HG03354 (cell line): ENCODE results near the gene GABBR1.

Experiments used
- ATAC-seq: cut with Tn5 transposase; IDR thresholded peaks from one replicate; pipeline ENCODE4 v1.9.1; 2021; ENCODE audit warnings: mild to moderate bottlenecking; ENCODE audit not compliant: unreplicated experiment, poor library complexity, severe bottlenecking

GABBR1 gene

DNA sequence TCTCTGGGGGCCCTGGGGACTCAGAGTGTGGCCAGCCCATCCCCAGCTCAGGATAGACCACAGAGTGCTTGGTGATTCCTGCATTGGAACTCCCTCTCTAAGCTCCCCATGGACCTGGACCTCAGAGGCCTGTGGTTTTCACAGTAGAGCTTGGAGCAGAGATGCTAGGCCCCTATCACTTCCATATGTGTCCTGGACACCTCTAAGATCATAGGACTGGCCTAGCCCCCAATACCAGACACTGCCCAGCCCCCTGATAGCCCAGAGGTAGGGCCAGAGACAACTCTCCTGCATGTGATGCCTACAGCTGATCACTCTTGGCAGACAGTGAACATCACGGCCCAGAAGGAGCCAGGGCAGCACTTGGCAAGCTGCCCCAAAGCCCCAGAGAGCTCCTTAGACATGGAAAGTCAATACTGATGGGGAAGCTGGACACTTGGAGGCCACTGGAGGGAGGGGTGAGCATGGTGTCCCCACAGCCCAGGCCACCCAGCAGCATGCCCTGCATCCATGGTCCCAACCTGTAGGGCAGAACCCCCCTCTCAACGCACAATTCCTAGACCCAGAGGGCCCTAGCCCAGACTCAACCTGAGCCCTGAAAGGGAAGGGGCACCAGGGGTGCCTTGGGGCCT lies 100.5 kb downstream of the GABBR1 start:
- no peak for ATAC-seq

DNA sequence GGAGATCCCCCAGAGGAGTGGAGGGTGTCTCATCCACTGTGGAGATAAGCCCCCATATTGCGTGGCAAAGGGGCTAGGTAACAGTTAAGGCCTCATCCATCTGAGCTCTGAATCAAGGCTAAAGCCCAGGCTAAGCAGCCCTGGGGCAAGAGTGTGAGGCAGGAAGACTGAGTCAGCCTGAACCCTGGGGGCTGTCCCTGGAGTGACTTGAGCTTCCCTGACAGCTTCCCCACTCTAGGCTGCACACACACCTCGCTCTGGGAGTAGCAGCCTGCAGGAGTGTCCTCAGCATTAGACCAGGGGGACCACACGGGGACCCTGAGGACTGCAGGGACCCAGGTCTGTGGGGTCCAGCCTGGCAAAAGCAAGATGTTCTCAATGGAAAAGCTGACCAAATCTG lies 101.3 kb downstream of the GABBR1 start:
- ATAC-seq, result no peak

DNA sequence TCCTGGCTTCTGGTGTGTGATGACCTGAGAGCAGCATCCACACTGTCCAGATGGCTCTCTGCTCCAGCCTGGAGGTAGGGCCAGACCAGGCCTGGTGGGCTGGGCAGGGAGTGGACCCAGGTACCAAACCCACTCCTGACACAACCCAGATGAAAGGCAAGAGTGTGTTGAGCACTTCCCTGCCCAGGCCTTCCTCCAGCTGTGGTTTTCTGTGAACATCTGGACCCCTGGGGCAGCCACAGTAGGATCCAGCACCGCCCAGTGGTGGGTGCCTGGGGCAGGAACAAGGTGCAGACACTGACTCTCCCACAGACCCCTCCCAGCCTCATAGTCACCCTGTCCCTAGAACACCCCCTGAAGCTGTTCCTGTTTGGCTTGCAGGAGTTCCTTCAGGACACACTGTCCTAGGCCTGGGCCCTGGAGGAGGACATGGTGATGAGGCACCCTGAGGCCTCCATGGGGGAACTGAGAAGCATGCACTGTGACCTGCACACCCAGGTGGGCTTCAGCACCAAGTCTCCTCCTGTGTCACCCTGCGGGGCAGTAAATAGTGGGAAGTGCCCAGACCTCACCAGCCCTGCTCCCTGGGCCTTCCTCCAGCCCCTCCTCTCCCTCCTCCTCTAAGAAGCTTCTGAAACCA lies 102.2 kb downstream of the GABBR1 start:
- no peak for ATAC-seq

DNA sequence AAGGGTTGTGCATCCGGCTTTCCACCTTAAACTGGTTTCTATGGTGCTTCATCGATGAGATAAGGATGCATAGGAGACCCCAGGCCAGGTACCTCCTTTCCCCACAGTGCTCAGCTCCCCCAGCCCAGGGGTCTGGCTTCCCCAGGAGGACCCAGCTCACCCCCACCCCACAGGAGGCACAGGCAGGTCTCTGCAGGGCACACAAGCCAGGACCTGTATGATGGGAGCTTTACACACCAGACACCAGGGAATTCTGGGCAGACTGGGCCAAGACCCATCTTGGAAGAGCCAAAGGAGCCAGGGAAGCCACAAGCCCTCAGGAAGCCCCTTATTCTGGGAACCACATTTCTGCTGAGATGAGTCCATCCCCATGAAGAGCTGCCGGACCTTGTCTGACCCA lies 103.0 kb downstream of the GABBR1 start:
- no peak for ATAC-seq

DNA sequence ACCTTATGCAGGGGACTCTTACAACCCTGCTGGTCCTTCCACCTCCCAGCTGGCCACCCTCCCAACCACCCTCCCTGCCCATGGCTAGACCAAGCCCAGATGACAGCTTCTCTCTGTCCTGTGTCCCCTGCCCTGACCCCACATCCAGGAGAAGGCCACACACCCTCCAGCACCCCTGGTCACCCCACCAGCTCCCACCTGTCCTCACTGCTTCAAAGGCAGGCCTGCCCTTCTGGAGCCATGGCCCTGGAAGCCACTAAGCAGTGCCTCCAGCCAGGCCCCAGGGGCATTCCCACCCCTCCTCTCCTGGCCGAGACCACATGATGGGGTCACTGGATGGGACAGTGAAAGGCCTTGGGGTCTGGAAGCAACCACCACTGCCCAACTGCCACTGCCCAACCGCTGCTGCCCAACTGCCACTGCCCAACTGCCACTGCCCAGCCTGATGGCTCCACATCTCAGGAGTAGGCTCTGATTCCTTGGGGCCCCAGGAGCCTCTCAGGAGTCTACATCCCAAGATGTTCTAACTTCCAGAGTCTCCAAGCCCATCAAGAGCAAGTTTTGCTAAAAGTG lies 103.9 kb downstream of the GABBR1 start:
- no peak for ATAC-seq

GRCh38 chr6:29528300-29528931 lies 104.6 kb downstream of the GABBR1 start:
- no peak for ATAC-seq

DNA sequence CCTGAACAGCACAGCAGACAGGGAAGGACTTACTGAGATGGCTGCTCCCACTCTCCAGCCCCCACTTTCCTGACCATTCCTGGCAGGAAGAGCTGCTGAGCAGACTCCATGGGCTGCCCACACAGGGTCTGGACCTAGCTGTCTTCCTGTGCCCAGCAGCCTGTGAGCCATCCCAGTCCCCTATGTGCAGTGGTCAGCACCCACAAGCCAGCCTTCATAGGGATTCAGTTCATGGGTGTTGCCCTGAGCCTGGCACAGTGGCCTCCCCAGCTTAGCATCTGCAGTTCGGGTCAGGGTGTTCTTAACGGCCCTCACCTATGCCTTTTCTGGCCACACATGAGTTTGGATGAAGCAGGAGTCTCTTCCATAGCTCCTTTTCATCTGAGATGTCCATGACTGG lies 105.4 kb downstream of the GABBR1 start:
- ATAC-seq, result no peak

- no peak for ATAC-seq
Observed at GRCh38 chr6:29527126-29527525, 105.9 kb downstream of the GABBR1 start.

DNA sequence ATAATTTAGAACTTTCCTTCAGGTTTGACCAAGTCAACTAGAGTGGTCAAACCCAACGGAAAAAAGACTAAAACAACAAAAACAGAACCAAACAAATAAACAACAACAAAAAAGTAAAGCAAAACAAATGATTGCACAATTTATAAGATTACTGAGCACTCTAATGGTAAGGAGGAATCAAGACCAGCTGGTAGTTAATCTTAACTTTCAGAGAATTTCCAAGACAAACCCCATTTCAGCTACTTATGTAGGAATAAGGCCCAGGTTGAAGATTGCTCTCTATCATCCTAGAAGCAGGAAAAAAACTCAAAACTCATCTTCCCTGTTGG lies 107.7 kb downstream of the GABBR1 start:
- ATAC-seq, result no peak

GRCh38 chr6:29524444-29525310 lies 108.3 kb downstream of the GABBR1 start:
- no peak for ATAC-seq

- no peak for ATAC-seq
Observed at GRCh38 chr6:29524044-29524443, 108.9 kb downstream of the GABBR1 start.

DNA sequence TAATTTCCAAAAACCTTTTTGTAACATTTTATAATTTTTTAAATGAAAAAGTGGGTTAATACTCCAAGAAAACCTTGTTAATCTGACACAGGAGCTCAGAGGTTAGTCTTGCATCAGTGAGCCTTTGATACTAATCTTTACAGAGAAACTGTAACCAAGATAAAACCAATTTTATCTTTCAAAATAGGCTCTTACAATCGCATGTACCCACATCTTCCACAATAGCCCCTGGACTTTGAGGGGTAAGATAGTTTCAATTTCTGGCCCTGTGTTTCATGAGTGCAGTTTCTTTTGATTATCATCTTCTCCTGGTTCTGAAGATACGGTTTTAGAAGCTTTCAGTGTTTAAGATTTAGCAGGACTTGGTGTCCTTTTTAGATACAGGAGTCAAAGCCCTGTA lies 110.8 kb downstream of the GABBR1 start:
- ATAC-seq, result no peak

DNA sequence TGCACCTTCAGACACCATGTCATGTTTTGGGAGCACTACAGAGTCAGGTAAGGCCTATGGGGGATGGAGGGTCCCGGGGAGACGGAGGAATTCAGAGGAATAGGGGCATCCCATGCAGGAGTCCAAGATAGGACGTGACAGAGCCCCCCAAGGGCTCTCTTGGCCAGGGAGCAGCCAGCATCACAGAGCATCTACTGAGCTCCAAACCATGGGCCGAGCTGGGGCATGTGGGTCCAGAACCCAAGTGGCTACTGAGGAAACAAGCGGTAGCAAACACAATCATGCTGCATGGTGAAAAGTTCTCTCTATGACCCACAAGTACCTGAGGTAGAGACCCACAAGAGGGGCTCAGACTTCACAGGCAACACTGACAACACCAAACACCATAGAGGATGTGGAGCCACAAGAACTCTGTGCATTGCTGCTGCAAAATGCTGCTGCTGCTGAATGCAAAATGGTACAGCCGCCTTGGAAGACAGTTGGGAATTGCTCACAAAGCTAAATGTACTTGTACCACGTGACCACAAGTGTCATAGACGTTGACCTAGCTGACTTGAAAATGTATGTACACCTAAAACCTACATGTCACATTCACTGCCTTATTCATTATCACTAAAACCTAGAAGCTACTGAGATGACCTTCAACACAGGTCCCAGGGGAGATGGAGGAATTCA lies 111.8 kb downstream of the GABBR1 start:
- ATAC-seq, result no peak

- no peak for ATAC-seq
Observed at GRCh38 chr6:29520232-29520631, 112.8 kb downstream of the GABBR1 start.

- ATAC-seq, result no peak
Observed at GRCh38 chr6:29519291-29520010, 113.5 kb downstream of the GABBR1 start.

- no peak for ATAC-seq
Observed at GRCh38 chr6:29517728-29518440, 115.1 kb downstream of the GABBR1 start.

DNA sequence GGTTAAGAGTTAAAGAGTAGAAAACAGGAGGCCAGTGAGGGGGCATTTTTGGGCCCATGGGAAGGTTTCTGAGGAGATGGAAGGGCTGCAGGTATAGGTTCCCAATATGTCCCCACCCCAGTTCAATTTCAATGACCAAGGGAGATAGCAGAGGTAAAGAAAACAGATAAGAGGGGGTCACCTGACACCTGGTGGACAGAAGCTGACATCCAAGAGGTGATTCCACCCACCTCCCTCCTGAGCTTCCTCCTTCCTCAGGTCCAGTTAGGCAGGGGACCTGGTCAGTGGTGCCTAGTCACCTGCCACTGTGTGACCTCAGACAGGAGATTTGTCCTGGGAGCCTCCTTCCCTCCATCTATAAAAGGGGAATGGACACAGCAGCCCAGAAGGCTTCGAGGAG lies 115.7 kb downstream of the GABBR1 start:
- no peak for ATAC-seq

DNA sequence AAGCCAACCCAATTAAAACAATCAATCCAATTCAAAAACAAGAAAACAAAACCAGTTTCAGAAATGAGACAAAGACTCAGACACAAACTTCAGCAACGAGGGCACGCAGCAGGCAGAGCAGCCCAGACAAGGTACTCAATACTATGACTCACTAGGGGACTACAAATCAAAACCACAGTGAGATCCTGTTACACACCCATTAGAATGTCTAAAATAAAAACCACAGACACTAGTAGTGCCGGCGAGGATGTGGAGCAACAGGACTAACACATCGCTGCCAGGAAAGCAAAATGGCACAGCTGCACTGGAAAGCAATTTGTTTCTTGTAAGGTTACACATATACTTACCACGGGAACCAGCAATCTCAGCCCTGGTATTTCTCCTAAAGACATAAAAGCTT lies 116.9 kb downstream of the GABBR1 start:
- no peak for ATAC-seq
